Subcutaneous adipose tissue (tissue), 4 donors: Measurements from ENCODE around the gene R3HDM2. TPM values are rescaled to one million over a fixed set of nuclear protein-coding genes. Genes with fewer than 3 reads are reported as not detected.

ENCODE experiments used
- total RNA-seq, 4 donors: library from RNA; depleted of rRNA; stranded (reverse); fragments of >200 nt; gene quantifications; one replicate each; pipeline ENCODE4 v1.1.0, GENCODE V29; 2016
- TF ChIP-seq, protein P1 (sequence below): fragments of 450-650 bp; IDR thresholded peaks from one replicate; pipeline ENCODE4 v1.5.1; 2016; ENCODE audit warnings: low read depth, mild to moderate bottlenecking, control low read depth, antibody characterized with exemption, moderate library complexity

Gene R3HDM2
- total RNA-seq, 4 donors from 2014 or later, result 48.2 to 51.2 (median 48.7) TPM

GRCh38 chr12:57372233-57372632 lies 58.6 kb downstream of the R3HDM2 start:
- TF ChIP-seq, protein P1, sequence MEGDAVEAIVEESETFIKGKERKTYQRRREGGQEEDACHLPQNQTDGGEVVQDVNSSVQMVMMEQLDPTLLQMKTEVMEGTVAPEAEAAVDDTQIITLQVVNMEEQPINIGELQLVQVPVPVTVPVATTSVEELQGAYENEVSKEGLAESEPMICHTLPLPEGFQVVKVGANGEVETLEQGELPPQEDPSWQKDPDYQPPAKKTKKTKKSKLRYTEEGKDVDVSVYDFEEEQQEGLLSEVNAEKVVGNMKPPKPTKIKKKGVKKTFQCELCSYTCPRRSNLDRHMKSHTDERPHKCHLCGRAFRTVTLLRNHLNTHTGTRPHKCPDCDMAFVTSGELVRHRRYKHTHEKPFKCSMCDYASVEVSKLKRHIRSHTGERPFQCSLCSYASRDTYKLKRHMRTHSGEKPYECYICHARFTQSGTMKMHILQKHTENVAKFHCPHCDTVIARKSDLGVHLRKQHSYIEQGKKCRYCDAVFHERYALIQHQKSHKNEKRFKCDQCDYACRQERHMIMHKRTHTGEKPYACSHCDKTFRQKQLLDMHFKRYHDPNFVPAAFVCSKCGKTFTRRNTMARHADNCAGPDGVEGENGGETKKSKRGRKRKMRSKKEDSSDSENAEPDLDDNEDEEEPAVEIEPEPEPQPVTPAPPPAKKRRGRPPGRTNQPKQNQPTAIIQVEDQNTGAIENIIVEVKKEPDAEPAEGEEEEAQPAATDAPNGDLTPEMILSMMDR, result no peak

DNA sequence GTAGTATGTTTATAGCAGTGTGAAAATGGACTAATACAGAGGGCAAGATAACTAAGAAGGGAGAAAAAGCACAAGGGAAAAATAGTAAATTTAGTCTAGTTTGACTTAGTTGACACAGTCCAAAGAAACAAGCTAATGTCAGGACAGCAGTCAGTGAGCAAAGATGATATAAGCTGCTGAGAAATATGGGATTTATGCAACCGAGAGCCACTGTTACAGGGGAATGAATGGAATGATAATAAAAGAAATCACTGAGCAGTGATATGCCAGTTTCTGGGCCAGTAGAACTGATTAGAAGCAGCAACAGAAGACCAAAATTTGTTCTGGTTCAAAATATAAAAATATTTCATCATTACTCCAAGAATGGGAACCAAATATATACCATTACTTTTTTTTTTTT lies 60.1 kb downstream of the R3HDM2 start:
- TF ChIP-seq, protein P1, result no peak

DNA sequence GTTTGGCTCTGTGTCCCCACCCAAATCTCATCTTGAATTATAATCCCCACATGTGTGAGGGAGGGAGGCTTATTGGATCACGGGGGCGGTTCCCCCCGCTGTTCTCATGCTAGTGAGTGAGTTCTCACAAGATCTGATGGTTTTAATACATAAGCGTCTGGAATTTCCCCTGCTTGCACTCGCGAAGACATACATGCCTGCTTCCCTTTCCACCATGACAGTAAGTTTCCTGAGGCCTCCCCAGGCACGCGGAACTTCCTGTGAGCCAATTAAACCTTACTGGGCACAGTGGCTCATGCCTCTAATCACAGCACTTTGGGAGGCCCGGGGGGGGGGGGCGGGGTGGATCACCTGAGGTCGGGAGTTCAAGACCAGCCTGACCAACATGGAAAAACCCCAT lies 60.8 kb downstream of the R3HDM2 start:
- TF ChIP-seq, protein P1, result no peak

GRCh38 chr12:57369202-57369601 lies 61.6 kb downstream of the R3HDM2 start:
- TF ChIP-seq, protein P1, result no peak

DNA sequence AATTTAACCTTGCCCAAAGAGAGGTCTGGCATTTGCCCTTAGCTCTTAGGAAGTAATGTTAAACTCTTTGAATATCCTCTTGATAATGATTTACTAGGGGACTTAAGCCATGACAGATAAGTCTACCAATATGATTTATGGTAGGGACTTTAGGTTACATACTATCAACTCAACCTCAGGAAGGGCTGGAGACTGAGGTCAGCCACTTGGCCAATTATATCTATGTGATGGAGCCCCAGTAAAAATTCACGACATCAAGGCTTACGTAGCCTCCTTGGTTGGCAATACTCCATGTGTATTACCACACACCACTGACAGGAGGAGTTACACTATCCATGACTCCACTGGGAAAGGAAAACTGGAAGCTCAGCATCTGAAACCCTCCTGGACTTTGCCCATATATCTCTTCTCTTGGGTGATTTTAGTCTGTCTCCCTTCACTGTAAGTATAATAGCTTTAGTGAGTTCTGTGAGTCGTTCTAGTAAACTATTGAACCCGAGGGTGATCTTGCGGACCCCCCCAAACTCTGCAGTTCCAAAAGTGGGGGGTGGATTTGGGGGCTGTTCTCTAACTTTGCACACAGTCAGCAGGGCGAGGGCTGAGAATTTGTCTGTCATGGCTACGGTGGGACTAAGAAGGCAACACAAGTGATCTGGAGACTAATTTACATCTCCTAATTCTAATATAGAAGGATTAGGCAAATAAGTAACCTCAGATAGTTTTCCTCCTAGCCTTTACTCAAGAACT lies 62.3 kb downstream of the R3HDM2 start:
- TF ChIP-seq, protein P1, result no peak

DNA sequence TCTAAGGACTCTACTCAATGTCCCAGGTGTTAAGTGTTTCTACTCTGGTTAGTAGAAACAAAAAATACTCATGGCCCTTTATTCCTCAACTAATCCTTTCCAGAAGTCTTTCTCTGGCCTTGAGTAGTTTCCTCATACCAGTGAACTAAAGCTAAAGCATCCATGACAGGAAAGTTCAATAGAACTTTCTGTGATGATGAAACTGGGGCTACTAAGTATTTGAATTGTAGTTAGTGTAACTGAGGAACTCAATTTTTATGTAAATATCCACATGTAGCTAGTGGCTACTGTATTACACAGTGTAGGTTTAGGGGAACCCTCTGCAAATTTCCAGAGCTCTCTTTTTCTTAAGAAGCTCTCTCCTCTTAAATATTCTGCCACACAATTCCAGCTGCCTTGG lies 63.7 kb downstream of the R3HDM2 start:
- TF ChIP-seq, protein P1, result no peak

GRCh38 chr12:57366315-57366714 lies 64.5 kb downstream of the R3HDM2 start:
- TF ChIP-seq, protein P1, result no peak
